GM12878 (cell line): ENCODE data around the gene YIPF5. TPM values are rescaled to one million over a fixed set of nuclear protein-coding genes. Genes with fewer than 3 reads are reported as not detected.
A peak's percentile ranks its signal among the peaks of the same experiment; 100 is the strongest.

Experiments
- ATF2 ChIP-seq: IDR thresholded peaks from 2 replicates; pipeline ENCODE4 v1.6.1; 2012; ENCODE audit warnings: low read length, inconsistent platforms
- ATF7 ChIP-seq: fragments of 450-650 bp; IDR thresholded peaks from 2 replicates; pipeline ENCODE4 v1.6.1; 2016; ENCODE audit warnings: low read depth, mild to moderate bottlenecking
- BCL11A ChIP-seq: IDR thresholded peaks from 2 replicates; pipeline ENCODE4 v1.6.1; 2011; ENCODE audit warnings: low read depth, low read length
- CREB1 ChIP-seq: IDR thresholded peaks from 2 replicates; pipeline ENCODE4 v1.6.1; 2012; ENCODE audit warnings: low read depth, mild to moderate bottlenecking, inconsistent platforms
- CUX1 ChIP-seq: IDR thresholded peaks from 2 replicates; pipeline ENCODE4 v1.6.1; 2012; ENCODE audit warnings: improper control_type of control experiment, low read depth, low read length; ENCODE audit not compliant: insufficient replicate concordance
- ETV6 ChIP-seq, 2 experiments: fragments of 450-650 bp in 1 of 2; IDR thresholded peaks in 1 of 2; conservative IDR thresholded peaks in 1 of 2; 2 replicates each; pipeline ENCODE4 v1.6.1; 2014; ENCODE audit warnings: antibody characterized with exemption in 1 of 2, borderline replicate concordance in 1 of 2, low read depth in 1 of 2, mild to moderate bottlenecking in 1 of 2, moderate library complexity in 1 of 2
- EZH2 ChIP-seq: IDR thresholded peaks from 2 replicates; pipeline ENCODE4 v1.6.1; 2012; ENCODE audit warnings: low read depth, mild to moderate bottlenecking, control low read depth, inconsistent platforms, low read length, borderline replicate concordance; ENCODE audit not compliant: control insufficient read depth
- HDAC6 ChIP-seq: fragments of 200-600 bp; sonication (generic); IDR thresholded peaks from one replicate; pipeline ENCODE4 v1.8.0; 2017; ENCODE audit warnings: antibody characterized with exemption; ENCODE audit not compliant: unreplicated experiment
- KLF5 ChIP-seq: fragments of 450-650 bp; IDR thresholded peaks from 2 replicates; pipeline ENCODE4 v1.6.1; 2014; ENCODE audit warnings: mild to moderate bottlenecking; ENCODE audit not compliant: partially characterized antibody
- MYC ChIP-seq: IDR thresholded peaks from 2 replicates; pipeline ENCODE4 v1.6.1; 2011; ENCODE audit warnings: mild to moderate bottlenecking, low read length, moderate library complexity, inconsistent platforms; ENCODE audit not compliant: insufficient read depth, insufficient replicate concordance, insufficient read length, severe bottlenecking
- NFIC ChIP-seq: IDR thresholded peaks from 2 replicates; pipeline ENCODE4 v1.6.1; 2012; ENCODE audit warnings: low read depth, mild to moderate bottlenecking, inconsistent platforms, low read length, moderate library complexity
- SP1 ChIP-seq: IDR thresholded peaks from one replicate; pipeline ENCODE4 v1.6.1; 2011; ENCODE audit warnings: low read depth, low read length
- YBX1 ChIP-seq: fragments of 450-650 bp; IDR thresholded peaks from 2 replicates; pipeline ENCODE4 v1.6.1; 2016; ENCODE audit warnings: antibody characterized with exemption
- polyA plus RNA-seq, 11 experiments: library from polyadenylated mRNA; depleted of rRNA in 4 of 11; unstranded in 6 of 11; stranded (reverse) in 5 of 11; fragments of >200 nt; fragmentation: Nextera tagmentation in 4 of 11; fragmentation: Illumina TruSeq in 1 of 11; extraction: Ambion mirVana in 4 of 11; extraction: Trizol in 1 of 11; gene quantifications; 1 replicate in 1 of 11; 2 replicates in 10 of 11; pipeline versions ENCODE4 v1.2.1 to v1.2.3, GENCODE V29; 2011 to 2016; ENCODE audit warnings: inconsistent platforms in 2 of 11, missing spikeins in 2 of 11, low read depth in 1 of 11
- total RNA-seq, 4 experiments: library from RNA; depleted of rRNA in 3 of 4; stranded (reverse); fragments of >200 nt in 3 of 4; fragmentation: Illumina TruSeq in 1 of 4; extraction: Trizol in 1 of 4; gene quantifications; 2 replicates each; pipeline versions ENCODE4 v1.2.1 to v1.2.3, GENCODE V29; 2013 to 2021
- TF ChIP-seq, protein P1 (sequence below): fragments of 450-650 bp; IDR thresholded peaks from 2 replicates; pipeline ENCODE4 v1.6.1; 2016; ENCODE audit warnings: mild to moderate bottlenecking, moderate library complexity, borderline replicate concordance

The YIPF5 gene
- total and polyA plus RNA-seq, 10 of the 15 experiments (the other 5 are each of a cell fraction or from before 2014, with no cell fraction given), result 19.5 to 50.4 (median 34.3) TPM

GRCh38 chr5:144187699-144188294, 17.3 kb upstream of the YIPF5 start (continued):
- TF ChIP-seq CUX1, result no peak
- TF ChIP-seq MYC, result no peak
- no peak for TF ChIP-seq BCL11A
- TF ChIP-seq YBX1, result no peak
- TF ChIP-seq ATF2, result peak; percentile 55; the same call in 1 of the 2 replicates
- TF ChIP-seq EZH2, result no peak
- TF ChIP-seq SP1, result no peak
- TF ChIP-seq NFIC, result peak; percentile 84; the same call in 1 of the 2 replicates
- TF ChIP-seq CREB1, result peak; percentile 60; the same call in 1 of the 2 replicates
- TF ChIP-seq HDAC6, result no peak
- peak in 1 of 2 experiments; percentile 61; a peak in 1 of 4 replicates for TF ChIP-seq ETV6 (conservative IDR thresholded peaks at IDR 0.05 in 1 of 2, IDR thresholded peaks at IDR 0.05 in 1 of 2; ENCODE audit: borderline replicate concordance in 1 of 2, low read depth in 1 of 2)
- 0 out of 2 replicates have a peak, but pooled peaks have one; percentile 33 for TF ChIP-seq ATF7
- TF ChIP-seq, protein P1, sequence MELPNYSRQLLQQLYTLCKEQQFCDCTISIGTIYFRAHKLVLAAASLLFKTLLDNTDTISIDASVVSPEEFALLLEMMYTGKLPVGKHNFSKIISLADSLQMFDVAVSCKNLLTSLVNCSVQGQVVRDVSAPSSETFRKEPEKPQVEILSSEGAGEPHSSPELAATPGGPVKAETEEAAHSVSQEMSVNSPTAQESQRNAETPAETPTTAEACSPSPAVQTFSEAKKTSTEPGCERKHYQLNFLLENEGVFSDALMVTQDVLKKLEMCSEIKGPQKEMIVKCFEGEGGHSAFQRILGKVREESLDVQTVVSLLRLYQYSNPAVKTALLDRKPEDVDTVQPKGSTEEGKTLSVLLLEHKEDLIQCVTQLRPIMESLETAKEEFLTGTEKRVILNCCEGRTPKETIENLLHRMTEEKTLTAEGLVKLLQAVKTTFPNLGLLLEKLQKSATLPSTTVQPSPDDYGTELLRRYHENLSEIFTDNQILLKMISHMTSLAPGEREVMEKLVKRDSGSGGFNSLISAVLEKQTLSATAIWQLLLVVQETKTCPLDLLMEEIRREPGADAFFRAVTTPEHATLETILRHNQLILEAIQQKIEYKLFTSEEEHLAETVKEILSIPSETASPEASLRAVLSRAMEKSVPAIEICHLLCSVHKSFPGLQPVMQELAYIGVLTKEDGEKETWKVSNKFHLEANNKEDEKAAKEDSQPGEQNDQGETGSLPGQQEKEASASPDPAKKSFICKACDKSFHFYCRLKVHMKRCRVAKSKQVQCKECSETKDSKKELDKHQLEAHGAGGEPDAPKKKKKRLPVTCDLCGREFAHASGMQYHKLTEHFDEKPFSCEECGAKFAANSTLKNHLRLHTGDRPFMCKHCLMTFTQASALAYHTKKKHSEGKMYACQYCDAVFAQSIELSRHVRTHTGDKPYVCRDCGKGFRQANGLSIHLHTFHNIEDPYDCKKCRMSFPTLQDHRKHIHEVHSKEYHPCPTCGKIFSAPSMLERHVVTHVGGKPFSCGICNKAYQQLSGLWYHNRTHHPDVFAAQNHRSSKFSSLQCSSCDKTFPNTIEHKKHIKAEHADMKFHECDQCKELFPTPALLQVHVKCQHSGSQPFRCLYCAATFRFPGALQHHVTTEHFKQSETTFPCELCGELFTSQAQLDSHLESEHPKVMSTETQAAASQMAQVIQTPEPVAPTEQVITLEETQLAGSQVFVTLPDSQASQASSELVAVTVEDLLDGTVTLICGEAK, result peak; percentile 43; the same call in 1 of the 2 replicates
- TF ChIP-seq KLF5, result no peak
